Right forelimb (tissue), 1 donor: ENCODE data around the gene COX20.

Experiments
- DNase-seq: peaks from one replicate; pipeline ENCODE4 v3.0.0-alpha.2; 2018

Gene COX20

DNA sequence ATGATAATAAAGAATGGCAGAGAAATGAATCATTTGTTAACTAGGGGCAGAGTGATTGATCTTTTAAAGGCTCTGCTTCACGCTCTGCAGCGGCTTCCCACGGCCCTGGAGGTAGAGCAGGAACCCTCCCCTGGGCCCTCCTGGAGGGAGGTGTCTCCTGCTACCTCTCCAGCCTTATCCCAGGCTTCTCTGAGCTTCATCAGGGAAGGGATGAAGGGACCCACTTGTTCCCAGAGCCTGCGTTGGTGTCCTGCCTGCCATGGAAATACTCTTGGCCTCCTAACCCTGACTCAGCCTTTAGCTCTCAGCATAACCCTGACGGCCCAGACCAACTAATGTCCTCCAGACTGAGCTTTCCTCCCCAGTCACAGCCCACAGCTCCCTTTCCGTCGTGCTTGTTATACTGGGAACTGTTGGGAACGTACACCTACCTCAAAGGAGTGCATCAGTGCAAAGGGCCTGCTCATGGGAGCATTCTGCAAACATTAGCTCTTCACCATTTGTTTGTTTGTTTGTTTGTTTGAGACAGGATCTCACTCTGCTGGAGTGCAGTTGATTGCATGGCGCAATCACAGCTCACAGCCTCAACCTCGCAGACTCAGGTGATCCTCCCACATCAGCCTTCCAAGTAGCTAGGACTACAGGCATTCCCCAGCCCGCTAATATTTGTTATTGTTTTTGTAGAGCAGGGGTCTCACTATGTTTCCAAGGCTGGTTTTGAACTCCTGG is 46.3 kb downstream of the COX20 start:
- no peak for DNase-seq

DNA sequence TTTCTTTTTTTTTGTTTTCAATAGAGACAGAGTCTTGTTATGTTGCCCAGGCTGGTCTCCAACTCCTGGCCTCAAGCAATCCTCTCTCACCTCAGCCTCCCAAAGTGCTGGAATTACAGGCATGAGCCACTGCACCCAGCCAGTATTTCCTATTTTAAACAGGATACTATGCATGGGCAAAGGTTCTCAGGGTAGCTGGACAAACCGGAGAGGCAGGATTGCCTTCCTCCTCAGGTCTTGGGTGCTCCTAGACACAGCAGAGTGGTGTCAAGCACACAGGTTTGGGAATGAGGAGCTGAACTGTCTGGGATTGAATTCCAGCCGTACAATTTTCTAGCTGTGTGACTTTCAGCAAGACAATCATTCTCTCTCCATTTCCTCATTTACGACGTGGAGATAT is 51.8 kb downstream of the COX20 start:
- no peak for DNase-seq

DNA sequence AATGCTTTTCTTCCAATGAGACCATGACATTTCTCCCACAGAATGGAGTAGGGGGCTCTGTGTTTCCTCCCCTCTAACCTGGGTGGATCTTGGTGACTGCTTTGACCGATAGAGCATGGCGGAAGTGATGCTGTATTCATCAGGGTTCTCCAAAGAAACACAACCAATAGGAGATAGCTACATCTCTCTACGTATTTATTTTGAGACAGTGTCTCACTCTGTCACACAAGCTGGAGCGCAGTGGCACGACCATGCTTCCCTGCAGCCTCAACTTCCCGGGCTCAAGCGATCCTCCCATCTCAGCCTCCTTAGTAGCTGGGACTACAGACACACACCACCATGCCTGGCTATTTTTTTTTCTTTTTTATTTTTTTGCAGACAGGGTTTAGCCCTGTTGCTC is 58.4 kb downstream of the COX20 start:
- no peak for DNase-seq
